K562 (cell line): ENCODE measurements around the gene ZNF480. TPM values are rescaled to one million over a fixed set of nuclear protein-coding genes. Genes with fewer than 3 reads are reported as not detected.

ENCODE experiments used
- ATAC-seq: fragments of 200-7000 bp; cut with Tn5 transposase; 3 replicates; pipeline ENCODE4 v1.9.1; 2020; ENCODE audit warnings: moderate library complexity
- BruUV-seq: library from RNA; stranded (reverse); fragments of 400-500 nt; replicated peaks from 2 replicates; lab custom pipeline; 2021; lab: Mats Ljungman, UMichigan
- CTCF ChIA-PET: fragments of 300-600 bp; formaldehyde crosslinking; extraction: SDS; loops from one replicate; lab custom pipeline; 2021; ENCODE audit warnings: low intra/inter-chr PET ratio; lab: Yijun Ruan, JAX
- POLR2A ChIA-PET: fragments of 300-600, 350-650 bp; sonication (Branson Sonifier 250); formaldehyde crosslinking; extraction: SDS; loops from one replicate; lab custom pipeline; 2021; ENCODE audit warnings: antibody characterized with exemption, inconsistent platforms; lab: Yijun Ruan, JAX
- DNase-seq, 4 experiments: peaks; one replicate each; pipeline versions ENCODE4 v3.0.0 to v3.0.0-alpha.2; 2011 to 2018; ENCODE audit warnings: low spot score in 3 of 4, mixed read lengths in 3 of 4; ENCODE audit errors: extremely low read depth in 1 of 4
- FAIRE-seq: peaks from 2 replicates; lab custom pipeline; 2011; peaks lifted over from hg19 to GRCh38; lab: Jason Lieb, UNC
- H2AFZ ChIP-seq: 2 replicates; pipeline ENCODE4 v1.6.0; 2011; ENCODE audit warnings: low read depth, low read length, control low read depth, inconsistent platforms
- H3K27ac ChIP-seq: fragments of 200-600 bp; 3 replicates; pipeline ENCODE4 v1.8.0; 2011; ENCODE audit warnings: low read depth, mild to moderate bottlenecking, control low read depth, inconsistent platforms, low read length, moderate library complexity, mixed read lengths; ENCODE audit errors: extremely low read depth
- H3K27me3 ChIP-seq, 2 experiments: fragments of 300-600 bp in 1 of 2; 2 replicates in 1 of 2; 3 replicates in 1 of 2; pipeline versions ENCODE4 v1.6.0 to v1.8.0; 2011; ENCODE audit warnings: inconsistent platforms in 2 of 2, low read length in 2 of 2, mild to moderate bottlenecking in 1 of 2, mixed read lengths in 1 of 2, moderate library complexity in 1 of 2; ENCODE audit not compliant: control insufficient read depth in 2 of 2, insufficient read depth in 2 of 2
- H3K36me3 ChIP-seq: fragments of 300-600 bp; 3 replicates; pipeline ENCODE4 v1.8.0; 2011; ENCODE audit warnings: mild to moderate bottlenecking, low read length, inconsistent platforms; ENCODE audit not compliant: control insufficient read depth, insufficient read depth
- H3K4me1 ChIP-seq, 2 experiments: fragments of 200-600 bp in 1 of 2; replicated peaks in 1 of 2; 2 replicates in 1 of 2; 3 replicates in 1 of 2; pipeline versions ENCODE4 v1.5.1 to v1.8.0; 2011; ENCODE audit warnings: inconsistent platforms in 2 of 2, low read length in 2 of 2, mild to moderate bottlenecking in 1 of 2, mixed read lengths in 1 of 2, moderate library complexity in 1 of 2; ENCODE audit not compliant: control insufficient read depth in 2 of 2, insufficient read depth in 2 of 2
- H3K4me2 ChIP-seq: 2 replicates; pipeline ENCODE4 v1.6.1; 2011; ENCODE audit warnings: low read length, control low read depth, inconsistent platforms, mixed read lengths; ENCODE audit not compliant: insufficient read depth
- H3K4me3 ChIP-seq: fragments of 200-600 bp; sonication (generic), shearing (Covaris generic); 2 replicates; pipeline ENCODE4 v1.5.1; 2016; ENCODE audit warnings: control low read depth, inconsistent platforms
- H3K79me2 ChIP-seq: fragments of 200-600 bp; 3 replicates; pipeline ENCODE4 v1.8.0; 2011; ENCODE audit warnings: low read length, inconsistent platforms; ENCODE audit not compliant: control insufficient read depth, insufficient read depth
- H3K9ac ChIP-seq, 2 experiments: 2 replicates each; pipeline versions ENCODE4 v1.6.0 to v1.6.1; 2011; ENCODE audit warnings: low read depth in 2 of 2, low read length in 2 of 2, control low read depth in 1 of 2, inconsistent platforms in 1 of 2, mild to moderate bottlenecking in 1 of 2, mixed read lengths in 1 of 2; ENCODE audit not compliant: insufficient read depth in 1 of 2
- H3K9me1 ChIP-seq: one replicate; pipeline ENCODE4 v1.6.0; 2011; ENCODE audit warnings: inconsistent platforms, mild to moderate bottlenecking, low read length, moderate library complexity; ENCODE audit not compliant: control insufficient read depth, insufficient read depth
- H3K9me3 ChIP-seq: replicated peaks from 2 replicates; pipeline ENCODE4 v1.5.1; 2011; ENCODE audit warnings: low read depth, low read length, inconsistent platforms; ENCODE audit not compliant: control insufficient read depth, insufficient read depth
- H4K20me1 ChIP-seq: replicated peaks from 2 replicates; pipeline ENCODE4 v1.6.1; 2011; ENCODE audit warnings: low read length, inconsistent platforms, mixed read lengths; ENCODE audit not compliant: control insufficient read depth, insufficient read depth
- E2F6 ChIP-seq, 2 experiments: IDR thresholded peaks; 2 replicates each; pipeline ENCODE4 v1.6.1; 2011; ENCODE audit warnings: borderline replicate concordance in 1 of 2, control low read depth in 1 of 2, low read depth in 1 of 2, low read length in 1 of 2, mild to moderate bottlenecking in 1 of 2, mixed read lengths in 1 of 2, moderate library complexity in 1 of 2; ENCODE audit not compliant: insufficient read depth in 1 of 2, insufficient read length in 1 of 2, poor library complexity in 1 of 2, severe bottlenecking in 1 of 2; ENCODE audit errors: extremely low read depth in 1 of 2
- GABPA ChIP-seq: fragments of 200-800 bp; sonication (Bioruptor generic); conservative IDR thresholded peaks from 2 replicates; pipeline ENCODE4 v1.6.1; 2016; ENCODE audit warnings: low read depth, missing genetic modification characterization, missing compliant biosample characterization
- L3MBTL2 ChIP-seq: fragments of 450-650 bp; IDR thresholded peaks from 2 replicates; pipeline ENCODE4 v1.6.1; 2016; ENCODE audit warnings: mild to moderate bottlenecking, moderate library complexity
- NR2C1 ChIP-seq, 2 experiments: fragments of 450-650 bp; IDR thresholded peaks; 2 replicates each; pipeline ENCODE4 v1.6.1; 2017; ENCODE audit warnings: mild to moderate bottlenecking in 2 of 2, antibody characterized with exemption in 1 of 2, inconsistent platforms in 1 of 2, missing compliant biosample characterization in 1 of 2, missing genetic modification characterization in 1 of 2
- NRF1 ChIP-seq, 2 experiments: fragments of 450-650 bp; IDR thresholded peaks in 1 of 2; conservative IDR thresholded peaks in 1 of 2; 2 replicates each; pipeline ENCODE4 v1.6.1; 2014; ENCODE audit warnings: mild to moderate bottlenecking in 2 of 2
- RBFOX2 ChIP-seq: fragments of 200-400 bp; formaldehyde crosslinking; IDR thresholded peaks from 2 replicates; pipeline ENCODE4 v1.6.1; 2017; ENCODE audit warnings: low read depth, mild to moderate bottlenecking, low read length, moderate library complexity
- WGBS: fragments of 100-300 bp; shearing (Covaris generic); methylation state at CpG from one replicate; pipeline ENCODE4 v1.1.6; 2016; ENCODE audit warnings: low coverage, mixed read lengths; ENCODE audit not compliant: insufficient coverage; ENCODE audit errors: missing lambda C conversion rate; 5-methylcytosine and 5-hydroxymethylcytosine counted together
- in situ Hi-C: fragments of 300-500 bp; cut with MboI; formaldehyde crosslinking; loops from 4 replicates; pipeline ENCODE4 v1.15.0; 2018; ENCODE audit warnings: inconsistent platforms, mixed read lengths
- intact Hi-C: fragments of 100-400 bp; cut with micrococcal nuclease; formaldehyde crosslinking; loops from 2 replicates; pipeline ENCODE4 v1.14.2; 2022
- polyA plus RNA-seq, 8 experiments: library from polyadenylated mRNA; depleted of rRNA in 4 of 8; stranded (reverse) in 5 of 8; unstranded in 3 of 8; fragments of >200 nt; fragmentation: Nextera tagmentation in 2 of 8; fragmentation: Illumina TruSeq in 1 of 8; extraction: Ambion mirVana in 2 of 8; extraction: Trizol in 1 of 8; gene quantifications; 2 replicates each; pipeline versions ENCODE4 v1.2.1 to v1.2.3, GENCODE V29; 2011 to 2014; ENCODE audit warnings: inconsistent platforms in 1 of 8, missing spikeins in 1 of 8
- total RNA-seq, 7 experiments: library from RNA; depleted of rRNA in 6 of 7; stranded (reverse); fragments of >200 nt in 6 of 7; fragmentation: Illumina TruSeq in 2 of 7; extraction: Trizol in 2 of 7; gene quantifications; 2 replicates each; pipeline versions ENCODE4 v1.2.1 to v1.2.3, GENCODE V29; 2011 to 2021; ENCODE audit warnings: low replicate concordance in 1 of 7
- TF ChIP-seq, protein P1 (sequence below): fragments of 200-800 bp; sonication (Bioruptor generic); IDR thresholded peaks from 2 replicates; pipeline ENCODE4 v1.6.1; 2017; ENCODE audit warnings: missing genetic modification characterization, missing compliant biosample characterization
- TF ChIP-seq, protein P2 (sequence below): fragments of 250-450 bp; sonication (Bioruptor Pico); IDR thresholded peaks from 2 replicates; pipeline ENCODE4 v1.5.0; 2022; ENCODE audit warnings: mild to moderate bottlenecking

The ZNF480 gene
- total and polyA plus RNA-seq, 9 of the 15 experiments (the other 6 are each of a cell fraction or from before 2014, with no cell fraction given): 10.4 to 31.1 (median 22.3) TPM

DNA sequence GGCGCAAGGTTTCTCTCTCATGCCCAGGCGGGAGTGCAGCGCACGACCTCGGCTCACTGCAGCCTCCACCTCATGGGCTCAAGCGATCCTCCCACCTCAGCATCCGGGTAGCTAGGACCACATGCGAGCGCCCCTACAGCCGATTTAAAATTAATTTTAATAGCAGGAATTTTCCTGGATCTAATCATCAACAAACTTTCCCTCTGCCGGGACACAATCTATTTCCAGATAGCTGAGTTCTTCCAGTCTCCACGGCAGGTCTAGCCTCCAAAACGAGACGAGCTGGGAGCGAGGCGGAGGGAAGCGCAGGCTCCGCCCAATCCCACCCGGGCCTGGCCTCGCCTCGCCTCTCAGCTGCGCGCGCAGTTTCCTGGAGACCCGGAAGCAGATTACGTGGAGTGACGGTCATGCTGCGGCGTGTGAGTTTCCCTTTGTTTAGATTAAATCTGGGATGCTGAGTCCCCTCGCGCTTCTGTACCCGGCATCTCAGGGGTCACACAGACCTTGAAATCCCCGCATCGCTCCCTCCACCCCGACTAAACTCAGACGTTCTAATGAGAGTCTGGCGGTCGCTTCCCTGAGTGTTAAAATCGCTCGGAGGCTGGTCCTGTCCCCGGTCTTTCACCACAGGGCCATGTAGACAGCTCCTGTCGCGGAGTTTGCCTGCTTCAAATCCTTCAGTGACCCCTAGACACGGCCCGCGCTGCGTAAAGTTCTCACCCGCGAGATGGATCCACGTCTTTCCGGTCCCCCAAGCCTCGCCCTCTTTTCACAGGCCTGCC is 72.8 kb downstream of the ZNF480 start, which contains the start of gene ZNF880:
Gene ZNF880 (plus strand): TSS at position 365 of the 782 bp plus-strand sequence. CDS start 43 bp downstream, at position 408.
- no peaks in the 10 kb centered on the region for H3K9me1 ChIP-seq
- peak within 1 kb of the TSS; percentile 23 for H3K4me3 ChIP-seq
- H3K4me1 ChIP-seq: no peaks in the 10 kb centered on the region
- TF ChIP-seq NR2C1 (IDR thresholded peaks at IDR 0.05): peak; percentile 51
- no peak for TF ChIP-seq NR2C1 (tag; IDR thresholded peaks at IDR 0.05)
- peak; percentile 25 to 44; a peak in 2 of 4 replicates for TF ChIP-seq NRF1 (conservative IDR thresholded peaks at IDR 0.05 in 1 of 2, IDR thresholded peaks at IDR 0.05 in 1 of 2)
- TF ChIP-seq, protein P1, sequence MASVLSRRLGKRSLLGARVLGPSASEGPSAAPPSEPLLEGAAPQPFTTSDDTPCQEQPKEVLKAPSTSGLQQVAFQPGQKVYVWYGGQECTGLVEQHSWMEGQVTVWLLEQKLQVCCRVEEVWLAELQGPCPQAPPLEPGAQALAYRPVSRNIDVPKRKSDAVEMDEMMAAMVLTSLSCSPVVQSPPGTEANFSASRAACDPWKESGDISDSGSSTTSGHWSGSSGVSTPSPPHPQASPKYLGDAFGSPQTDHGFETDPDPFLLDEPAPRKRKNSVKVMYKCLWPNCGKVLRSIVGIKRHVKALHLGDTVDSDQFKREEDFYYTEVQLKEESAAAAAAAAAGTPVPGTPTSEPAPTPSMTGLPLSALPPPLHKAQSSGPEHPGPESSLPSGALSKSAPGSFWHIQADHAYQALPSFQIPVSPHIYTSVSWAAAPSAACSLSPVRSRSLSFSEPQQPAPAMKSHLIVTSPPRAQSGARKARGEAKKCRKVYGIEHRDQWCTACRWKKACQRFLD (CRISPR knock-in tag): no peak
- TF ChIP-seq, protein P2, sequence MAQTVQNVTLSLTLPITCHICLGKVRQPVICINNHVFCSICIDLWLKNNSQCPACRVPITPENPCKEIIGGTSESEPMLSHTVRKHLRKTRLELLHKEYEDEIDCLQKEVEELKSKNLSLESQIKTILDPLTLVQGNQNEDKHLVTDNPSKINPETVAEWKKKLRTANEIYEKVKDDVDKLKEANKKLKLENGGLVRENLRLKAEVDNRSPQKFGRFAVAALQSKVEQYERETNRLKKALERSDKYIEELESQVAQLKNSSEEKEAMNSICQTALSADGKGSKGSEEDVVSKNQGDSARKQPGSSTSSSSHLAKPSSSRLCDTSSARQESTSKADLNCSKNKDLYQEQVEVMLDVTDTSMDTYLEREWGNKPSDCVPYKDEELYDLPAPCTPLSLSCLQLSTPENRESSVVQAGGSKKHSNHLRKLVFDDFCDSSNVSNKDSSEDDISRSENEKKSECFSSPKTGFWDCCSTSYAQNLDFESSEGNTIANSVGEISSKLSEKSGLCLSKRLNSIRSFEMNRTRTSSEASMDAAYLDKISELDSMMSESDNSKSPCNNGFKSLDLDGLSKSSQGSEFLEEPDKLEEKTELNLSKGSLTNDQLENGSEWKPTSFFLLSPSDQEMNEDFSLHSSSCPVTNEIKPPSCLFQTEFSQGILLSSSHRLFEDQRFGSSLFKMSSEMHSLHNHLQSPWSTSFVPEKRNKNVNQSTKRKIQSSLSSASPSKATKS: no peak
- TF ChIP-seq E2F6 (IDR thresholded peaks at IDR 0.05; ENCODE audit: borderline replicate concordance in 1 of 2, extremely low read depth in 1 of 2, insufficient read depth in 1 of 2, insufficient read length in 1 of 2, low read depth in 1 of 2, low read length in 1 of 2, poor library complexity in 1 of 2, severe bottlenecking in 1 of 2): peak in 1 of 2 experiments; percentile 31
- TF ChIP-seq RBFOX2: peak; percentile 42
- TF ChIP-seq L3MBTL2: peak; percentile 21; the same call in 1 of the 2 replicates
- peak; percentile 76 for TF ChIP-seq GABPA
- no peak within 1 kb of the TSS for H2AFZ ChIP-seq
- in situ Hi-C loops (no loop called here), intact Hi-C loops (no loop called here)
- BruUV-seq: TSS peak; percentile 44
- H3K27ac ChIP-seq: no peak within 1 kb of the TSS
- H3K27me3 ChIP-seq: no peaks in the 10 kb centered on the region
- FAIRE-seq: no peak
- H3K4me2 ChIP-seq: no peak within 1 kb of the TSS
- no peaks in the 10 kb centered on the region for H4K20me1 ChIP-seq
- DNase-seq: peak; percentile 22 to 41 (median 30)
- ChIA-PET POLR2A (no interaction called here), CTCF (no interaction called here)
- no peaks in the 10 kb centered on the region for H3K79me2 ChIP-seq
- no peak within 1 kb of the TSS for H3K9ac ChIP-seq
- ATAC-seq: peak; percentile 37; the same call in 1 of the 3 replicates
- WGBS: 20% methylated on average over 50 of the region's 52 CpGs
- no peaks in the 10 kb centered on the region for H3K36me3 ChIP-seq
- H3K9me3 ChIP-seq: no peaks in the 10 kb centered on the region; the same call in 1 of the 2 replicates
